HG03520 (cell line): ENCODE measurements around the gene GALNT18.

Experiments
- ATAC-seq: cut with Tn5 transposase; IDR thresholded peaks from one replicate; pipeline ENCODE4 v1.9.1; 2021; ENCODE audit warnings: mild to moderate bottlenecking, moderate library complexity; ENCODE audit not compliant: unreplicated experiment

The GALNT18 gene

DNA sequence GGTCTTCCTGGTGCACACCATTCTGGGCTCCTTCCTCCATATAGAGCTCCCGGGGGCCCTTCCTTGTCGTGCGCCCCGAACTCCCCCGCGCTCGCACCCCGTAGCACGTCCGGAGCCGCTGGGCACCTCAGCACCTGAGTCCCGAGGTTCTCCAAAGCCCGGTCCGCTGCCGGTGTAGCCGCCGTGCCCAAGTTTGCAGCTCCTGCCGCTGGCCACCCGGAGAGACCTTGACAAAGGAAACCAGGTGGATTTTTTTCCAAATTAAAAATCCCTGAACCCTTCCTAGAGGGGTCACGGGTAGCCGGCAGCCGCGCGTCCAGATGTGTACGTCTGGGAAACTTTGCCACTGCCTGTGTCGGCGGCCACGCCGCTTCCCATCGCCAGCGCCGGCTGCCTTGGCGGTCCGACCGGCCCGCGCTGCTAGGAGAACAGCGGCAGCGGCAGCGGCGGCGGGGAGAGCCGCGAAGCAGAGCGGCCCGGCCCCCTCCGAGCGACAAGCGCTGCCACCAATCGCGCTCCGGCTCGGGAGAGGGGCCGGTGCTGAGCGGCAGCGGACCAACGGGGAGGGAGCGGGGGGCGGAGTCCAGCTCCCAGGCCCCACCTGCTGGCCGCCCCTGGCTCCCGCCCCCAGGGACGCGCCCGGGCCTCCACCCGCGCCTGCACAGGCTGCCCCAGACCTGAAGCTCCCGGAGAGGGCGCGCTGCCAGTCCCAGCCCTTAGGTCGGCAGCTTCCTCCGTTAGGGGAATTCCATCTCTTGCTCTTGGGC is at the start of gene GALNT18:
Gene GALNT18 (minus strand): TSS at position 433 of the 767 bp plus-strand sequence.
- ATAC-seq: peak; percentile 93

GRCh38 chr11:11670574-11670973 is 48.8 kb upstream of the GALNT18 start:
- no peak for ATAC-seq

DNA sequence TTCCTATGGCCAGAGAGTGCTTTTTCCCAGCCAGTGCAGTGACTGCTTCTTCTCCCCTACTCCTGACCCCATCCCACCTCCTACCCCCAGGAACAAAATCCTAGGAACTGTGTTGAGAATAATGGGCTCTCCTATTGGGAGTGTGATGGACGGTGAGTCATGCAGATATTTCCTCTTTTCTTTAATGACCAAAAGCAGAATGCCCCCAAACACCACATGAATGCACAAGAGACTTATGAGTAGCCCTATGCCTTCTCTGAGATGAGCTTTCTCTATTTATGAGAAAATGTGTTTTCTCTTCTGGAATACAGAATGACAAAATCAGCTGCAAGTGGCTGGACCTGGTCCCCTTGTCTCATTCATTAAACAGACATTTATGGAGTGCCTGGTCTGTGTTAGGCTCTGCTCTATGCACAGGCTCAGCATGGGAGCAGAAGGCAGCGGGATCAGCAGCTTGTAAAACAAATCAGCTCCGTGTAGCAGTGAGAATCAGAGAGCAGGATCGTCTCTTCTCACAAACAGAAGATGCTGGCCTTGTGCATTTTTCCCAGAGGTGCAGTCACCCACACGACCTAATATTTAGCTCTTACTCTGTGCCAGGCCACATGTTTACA is 47.5 kb upstream of the GALNT18 start:
- no peak for ATAC-seq

- no peak for ATAC-seq
These were observed 47.0 kb upstream of the GALNT18 start for GRCh38 chr11:11668781-11669180.

GRCh38 chr11:11668274-11668673 is 46.5 kb upstream of the GALNT18 start:
- ATAC-seq: no peak

DNA sequence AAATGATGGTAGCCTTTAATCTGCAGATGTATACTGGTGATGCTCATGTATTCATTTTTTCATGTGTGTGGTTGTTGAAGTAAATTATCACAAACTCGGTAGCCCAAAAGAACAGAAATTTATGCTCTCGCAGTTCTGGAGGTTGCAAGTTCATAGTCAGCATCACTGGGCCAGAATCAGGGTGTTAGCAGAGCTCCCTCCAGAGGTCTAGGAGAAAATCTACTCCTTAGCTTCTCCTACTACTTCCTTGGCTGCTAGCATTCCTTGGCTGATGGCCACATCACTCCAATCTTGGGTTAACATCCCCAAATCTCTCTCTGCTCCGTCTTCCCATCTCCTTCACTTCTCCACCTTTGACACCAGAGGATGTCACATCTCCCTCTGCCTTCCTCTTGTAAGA is 45.3 kb upstream of the GALNT18 start:
- no peak for ATAC-seq

GRCh38 chr11:11665407-11665806 is 43.6 kb upstream of the GALNT18 start:
- no peak for ATAC-seq

DNA sequence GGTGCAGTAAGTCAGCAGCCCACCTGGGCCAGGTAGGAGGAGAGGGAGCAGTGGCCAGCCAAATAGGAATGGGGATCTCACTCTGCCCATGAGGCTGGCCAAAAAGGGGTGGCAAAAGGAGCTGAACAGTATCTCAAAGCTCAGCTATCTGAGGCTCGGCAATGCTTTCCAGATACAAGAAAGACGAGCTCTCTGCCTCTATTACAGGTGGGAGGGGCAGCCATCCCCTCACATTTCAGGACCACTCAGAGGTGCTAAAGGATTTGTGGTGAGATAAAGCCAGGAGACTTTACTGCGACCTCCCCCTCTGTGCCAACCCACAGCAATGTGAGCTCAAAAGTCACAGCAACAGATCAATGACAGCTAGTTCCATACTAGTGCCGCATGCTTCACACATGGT is 42.1 kb upstream of the GALNT18 start:
- no peak for ATAC-seq

- ATAC-seq: no peak
These were observed 40.8 kb upstream of the GALNT18 start for GRCh38 chr11:11662578-11662977.

- no peak for ATAC-seq
These were observed 39.7 kb upstream of the GALNT18 start for GRCh38 chr11:11661326-11662040.

DNA sequence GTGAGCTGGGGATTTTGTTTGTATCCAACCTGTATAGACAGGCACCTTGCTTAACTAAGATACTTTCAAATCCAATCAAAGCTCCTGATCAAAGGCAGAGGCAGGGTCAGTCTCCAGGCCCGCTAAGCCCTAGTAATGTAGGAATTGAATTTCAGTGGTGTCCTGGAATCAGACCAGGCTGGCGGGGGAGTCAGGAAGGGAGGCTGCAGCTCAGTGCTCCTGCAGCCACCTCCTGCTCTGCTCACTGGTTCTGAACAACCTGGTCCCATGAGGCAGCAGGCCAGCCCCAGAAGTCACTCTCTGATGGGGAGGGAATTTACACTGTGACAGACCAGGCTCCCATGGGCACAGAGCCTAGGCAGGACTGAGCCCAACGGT is 38.5 kb upstream of the GALNT18 start:
- no peak for ATAC-seq

DNA sequence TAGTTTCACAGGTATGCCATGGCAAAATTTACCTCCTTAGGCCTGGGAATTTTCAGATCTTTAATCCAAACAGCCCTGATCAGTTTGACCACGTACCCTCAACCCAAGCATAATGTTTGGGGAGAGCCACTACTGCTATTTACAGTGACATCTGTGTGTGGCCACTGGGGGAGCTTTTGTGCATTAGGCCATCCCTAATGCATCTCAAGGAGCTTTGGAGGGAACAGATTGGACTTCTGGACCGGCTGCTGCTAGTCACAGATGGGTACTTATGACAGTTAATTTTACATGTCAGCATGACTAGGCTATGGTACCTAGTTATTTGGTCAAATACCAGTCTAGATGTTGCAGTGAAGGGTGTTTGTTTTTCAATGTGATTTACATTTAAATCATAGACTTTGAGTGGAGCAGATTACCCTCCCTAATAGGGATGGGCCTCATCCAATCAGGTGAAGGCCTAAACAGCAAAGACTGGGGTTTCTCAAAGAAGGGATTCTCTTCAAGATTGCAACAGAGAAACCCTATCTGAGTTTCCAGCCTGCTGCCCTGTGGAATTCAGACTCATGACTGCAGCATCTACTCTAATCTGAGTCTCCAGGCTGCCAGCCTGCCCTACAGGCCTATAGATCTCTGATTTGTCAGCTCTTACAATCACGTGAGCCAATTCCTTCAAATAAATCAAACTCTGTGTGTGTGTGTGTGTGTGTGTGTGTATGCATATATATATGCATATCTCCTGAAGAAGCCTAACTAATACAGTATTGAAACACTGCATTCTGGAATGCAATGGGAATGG is 38.0 kb upstream of the GALNT18 start:
- no peak for ATAC-seq

DNA sequence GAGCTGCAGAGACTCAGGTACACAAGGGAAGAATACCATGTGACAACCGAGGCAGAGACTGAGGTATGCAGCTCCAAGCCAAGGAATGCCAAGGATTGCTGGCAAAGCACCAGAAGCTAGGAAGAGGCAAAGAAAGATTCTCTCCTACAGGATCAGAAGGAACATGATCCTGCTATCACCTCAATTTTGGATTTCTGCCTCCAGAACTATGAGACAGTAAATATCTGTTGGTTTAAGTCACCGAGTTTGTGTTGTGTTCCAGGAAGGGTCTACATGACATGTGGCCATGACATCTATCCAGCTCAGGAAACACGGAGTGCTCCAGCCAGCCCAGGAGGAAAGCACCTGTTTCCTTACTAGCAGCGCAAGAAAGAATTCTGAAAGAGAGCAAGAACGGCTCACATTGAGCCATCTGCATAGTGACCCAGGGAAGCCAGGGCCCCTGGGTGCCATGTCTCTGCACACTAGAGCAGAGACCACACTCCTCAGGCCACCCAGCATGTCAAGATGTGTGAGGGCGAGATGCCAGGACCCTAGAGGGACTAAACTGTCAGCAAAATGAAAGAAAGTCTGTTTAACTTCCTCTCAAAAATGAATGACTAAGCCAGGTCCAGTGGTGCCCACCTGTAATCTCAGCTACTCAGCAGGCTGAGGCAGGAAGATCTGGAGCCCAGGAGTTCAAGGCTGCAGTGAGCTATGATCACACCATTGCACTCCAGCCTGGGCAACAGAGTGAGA is 35.6 kb upstream of the GALNT18 start:
- no peak for ATAC-seq

DNA sequence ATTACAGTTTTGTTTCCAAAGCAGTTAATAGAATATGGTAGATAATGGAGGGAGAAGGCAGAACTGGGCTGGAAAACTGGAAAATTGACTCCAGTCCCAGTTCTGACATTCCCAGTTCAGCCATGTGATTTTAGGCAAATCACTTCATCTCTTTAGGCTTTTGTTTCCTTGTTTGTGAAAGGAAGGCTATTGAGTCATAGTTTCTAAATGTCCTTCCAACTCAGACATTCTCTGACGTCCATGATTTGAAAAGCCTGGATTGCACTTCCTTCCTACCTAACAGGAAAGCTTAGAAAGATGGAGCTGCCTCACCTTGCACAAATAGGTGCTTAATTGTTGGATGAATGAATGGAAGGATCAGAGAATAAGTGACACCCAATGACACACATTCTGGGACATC is 19.8 kb upstream of the GALNT18 start:
- no peak for ATAC-seq

GRCh38 chr11:11640996-11641395 is 19.2 kb upstream of the GALNT18 start:
- ATAC-seq: no peak

- ATAC-seq: no peak
These were observed 18.3 kb upstream of the GALNT18 start for GRCh38 chr11:11640152-11640551.

DNA sequence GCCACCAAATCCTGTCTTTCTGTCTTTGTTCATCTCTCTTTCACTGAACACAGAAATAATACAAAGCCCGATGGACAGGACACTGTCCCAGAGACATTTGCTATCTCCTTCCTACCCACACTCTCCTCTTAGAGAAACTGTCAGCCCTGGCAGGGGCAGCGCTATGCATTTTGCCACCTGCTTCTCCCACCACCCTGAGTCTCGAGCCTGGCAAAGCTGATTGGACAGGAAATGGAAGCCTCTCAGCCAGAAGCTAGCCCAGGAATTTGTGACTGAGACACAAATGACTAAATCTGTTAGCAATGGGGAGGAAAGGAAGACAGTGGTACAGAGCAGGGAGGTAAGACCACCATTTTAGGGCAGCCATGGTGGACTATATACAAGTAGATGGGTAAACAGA is 14.9 kb upstream of the GALNT18 start:
- no peak for ATAC-seq

GRCh38 chr11:11635443-11635842 is 13.6 kb upstream of the GALNT18 start:
- ATAC-seq: no peak

- ATAC-seq: no peak
These were observed 7.6 kb upstream of the GALNT18 start for GRCh38 chr11:11629368-11629767.

DNA sequence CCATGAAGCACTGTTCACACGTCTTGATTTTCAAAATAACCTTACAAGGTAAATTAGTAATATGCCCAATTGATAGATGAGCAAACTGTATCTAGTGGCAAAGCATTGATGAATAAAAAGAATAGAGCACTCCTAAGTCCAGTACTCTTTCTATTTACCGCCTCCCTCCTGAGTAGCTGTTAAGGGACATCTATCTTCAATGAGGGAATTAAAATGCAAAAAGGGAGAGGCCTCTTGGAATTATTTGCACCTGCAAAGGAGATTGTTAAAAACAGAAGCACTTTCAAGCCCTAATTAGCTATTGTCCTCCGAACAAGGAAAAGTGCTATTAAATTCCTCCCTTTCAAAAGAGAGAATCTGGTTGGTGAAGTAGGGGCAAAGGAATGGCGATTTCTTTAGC is 6.8 kb upstream of the GALNT18 start:
- ATAC-seq: no peak

GRCh38 chr11:11626128-11626527 is 4.3 kb upstream of the GALNT18 start:
- ATAC-seq: no peak
